ENCODE data around the gene CAMKK1. TPM values are rescaled to one million over a fixed set of nuclear protein-coding genes. Genes with fewer than 3 reads are reported as not detected.

CAMKK1 gene
- total and polyA plus RNA-seq, 2 donors (not counting 1 experiment from before 2014, with no cell fraction given) = 4.5 to 35.9 TPM

DNA sequence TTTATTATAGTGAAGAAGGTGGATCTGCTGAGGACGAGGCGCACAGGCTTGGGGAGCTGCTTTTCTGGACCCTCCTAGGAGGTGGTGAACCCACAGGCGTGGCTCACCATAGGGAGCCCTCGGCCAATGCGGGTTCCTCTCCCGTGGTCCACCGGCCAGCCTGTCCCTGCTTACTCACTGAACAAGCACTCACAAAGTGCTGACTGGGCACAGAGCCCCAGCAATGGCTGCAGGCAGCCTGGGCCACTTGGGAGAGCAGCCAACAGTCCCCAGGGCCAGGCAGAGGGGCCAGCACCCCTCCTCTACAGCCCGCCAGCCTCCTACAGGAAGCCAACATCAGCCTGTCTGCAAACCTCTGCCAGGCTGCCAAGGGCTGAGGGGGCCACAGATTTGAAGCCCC, 27.7 kb downstream of the CAMKK1 start:
- WGBS (ENCODE audit: insufficient coverage) = 75% methylated on average over 8 of the region's 8 CpGs
- ChIA-PET CTCF (interaction anchor here (1.1 to 6.9 kb wide), 14 partner anchors 20 to 212 kb away, joined by 3 to 53 read pairs (median 6); partner anchors contain the start of gene NCBP3), POLR2A (interaction anchor here (2.7 kb wide), 1 partner anchor 39 kb away, joined by 7 read pairs; no protein-coding TSS in a partner anchor)
- H3K27ac Mint-ChIP-seq = no peak overlapping the region
- H3K27me3 Mint-ChIP-seq = no peaks in the 10 kb centered on the region
- DNase-seq (no peak), ATAC-seq (ENCODE audit: low read depth) (no peak)
- no peak overlapping the region for H3K4me3 ChIP-seq (ENCODE audit: control extremely low read depth in 1 of 5, extremely low read depth in 1 of 5, insufficient read depth in 1 of 5, low read depth in 2 of 5, low read length in 4 of 5)
- H2AFZ ChIP-seq (ENCODE audit: insufficient read depth, low read depth, low read length, poor library complexity, severe bottlenecking) = no peak overlapping the region
- H3K4me1 Mint-ChIP-seq = no peaks in the 10 kb centered on the region
- no peak overlapping the region for H3K4me2 ChIP-seq (replicated peaks; ENCODE audit: low read depth, low read length, poor library complexity, severe bottlenecking)
- no peak overlapping the region for H3K9ac ChIP-seq (ENCODE audit: low read length)
- no peaks in the 10 kb centered on the region for H4K20me1 ChIP-seq (ENCODE audit: control insufficient read depth, insufficient read depth, low read length, poor library complexity, severe bottlenecking)
- peaks cover 0 to 11% of the 10 kb centered on the region in 2 experiments for H3K36me3 ChIP-seq (replicated peaks in 1 of 2; ENCODE audit: control extremely low read depth in 1 of 2, control insufficient read depth in 1 of 2, extremely low read depth in 1 of 2, insufficient read depth in 2 of 2, low read length in 1 of 2)
- no peak overlapping the region for H3K4me3 Mint-ChIP-seq
- H3K4me1 ChIP-seq (ENCODE audit: control insufficient read depth in 2 of 2, insufficient read depth in 2 of 2, low read length in 2 of 2) = no peaks in the 10 kb centered on the region
- H3K79me2 ChIP-seq (ENCODE audit: control insufficient read depth, insufficient read depth, low read length) = no peaks in the 10 kb centered on the region
- no peaks in the 10 kb centered on the region for H3K9me3 Mint-ChIP-seq (ENCODE audit: insufficient read depth)
- no peak overlapping the region for H3K27ac ChIP-seq (ENCODE audit: low read length in 2 of 2)
- intact Hi-C loops (cut with micrococcal nuclease) = no loop called here
- H3K9me3 ChIP-seq (ENCODE audit: control extremely low read depth in 1 of 3, control insufficient read depth in 2 of 3, insufficient read depth in 1 of 3, low read length in 2 of 3) = no peaks in the 10 kb centered on the region
- no peak for TF ChIP-seq EZH2 (IDR thresholded peaks at IDR 0.05; ENCODE audit: borderline replicate concordance, insufficient read depth, low read depth, low read length, poor library complexity, severe bottlenecking)
- TF ChIP-seq, protein P1, sequence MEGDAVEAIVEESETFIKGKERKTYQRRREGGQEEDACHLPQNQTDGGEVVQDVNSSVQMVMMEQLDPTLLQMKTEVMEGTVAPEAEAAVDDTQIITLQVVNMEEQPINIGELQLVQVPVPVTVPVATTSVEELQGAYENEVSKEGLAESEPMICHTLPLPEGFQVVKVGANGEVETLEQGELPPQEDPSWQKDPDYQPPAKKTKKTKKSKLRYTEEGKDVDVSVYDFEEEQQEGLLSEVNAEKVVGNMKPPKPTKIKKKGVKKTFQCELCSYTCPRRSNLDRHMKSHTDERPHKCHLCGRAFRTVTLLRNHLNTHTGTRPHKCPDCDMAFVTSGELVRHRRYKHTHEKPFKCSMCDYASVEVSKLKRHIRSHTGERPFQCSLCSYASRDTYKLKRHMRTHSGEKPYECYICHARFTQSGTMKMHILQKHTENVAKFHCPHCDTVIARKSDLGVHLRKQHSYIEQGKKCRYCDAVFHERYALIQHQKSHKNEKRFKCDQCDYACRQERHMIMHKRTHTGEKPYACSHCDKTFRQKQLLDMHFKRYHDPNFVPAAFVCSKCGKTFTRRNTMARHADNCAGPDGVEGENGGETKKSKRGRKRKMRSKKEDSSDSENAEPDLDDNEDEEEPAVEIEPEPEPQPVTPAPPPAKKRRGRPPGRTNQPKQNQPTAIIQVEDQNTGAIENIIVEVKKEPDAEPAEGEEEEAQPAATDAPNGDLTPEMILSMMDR (IDR thresholded peaks at IDR 0.05) = no peak
- H3K27me3 ChIP-seq (replicated peaks in 1 of 4; ENCODE audit: control extremely low read depth in 1 of 4, control insufficient read depth in 3 of 4, insufficient read depth in 4 of 4, low read length in 3 of 4) = no peaks in the 10 kb centered on the region

- POLR2A ChIA-PET = interaction anchor here (0.7 to 2.7 kb wide), 2 partner anchors 40 to 47 kb away, joined by 3 to 7 read pairs; no protein-coding TSS in a partner anchor
- WGBS (ENCODE audit: insufficient coverage) = 81% methylated on average over 10 of the region's 10 CpGs
- no peak overlapping the region for H3K27ac Mint-ChIP-seq
These were observed 28.3 kb downstream of the CAMKK1 start for GRCh38 chr17:3864534-3864933.

More at GRCh38 chr17:3864534-3864933, 28.3 kb downstream of the CAMKK1 start:
- Histone ChIP-seq H3K27ac (ENCODE audit: low read length in 2 of 2) (no peak overlapping the region), H4K20me1 (ENCODE audit: control insufficient read depth, insufficient read depth, low read length, poor library complexity, severe bottlenecking) (no peaks in the 10 kb centered on the region), H3K36me3 (replicated peaks in 1 of 2; ENCODE audit: control extremely low read depth in 1 of 2, control insufficient read depth in 1 of 2, extremely low read depth in 1 of 2, insufficient read depth in 2 of 2, low read length in 1 of 2) (peaks cover 0 to 11% of the 10 kb centered on the region in 2 experiments), H3K9me3 (ENCODE audit: control extremely low read depth in 1 of 3, control insufficient read depth in 2 of 3, insufficient read depth in 1 of 3, low read length in 2 of 3) (no peaks in the 10 kb centered on the region), H3K9ac (ENCODE audit: low read length) (no peak overlapping the region), H3K4me1 (ENCODE audit: control insufficient read depth in 2 of 2, insufficient read depth in 2 of 2, low read length in 2 of 2) (no peaks in the 10 kb centered on the region), H3K4me2 (replicated peaks; ENCODE audit: low read depth, low read length, poor library complexity, severe bottlenecking) (no peak overlapping the region), H3K4me3 (ENCODE audit: control extremely low read depth in 1 of 5, extremely low read depth in 1 of 5, insufficient read depth in 1 of 5, low read depth in 2 of 5, low read length in 4 of 5) (no peak overlapping the region), H2AFZ (ENCODE audit: insufficient read depth, low read depth, low read length, poor library complexity, severe bottlenecking) (no peak overlapping the region), H3K79me2 (ENCODE audit: control insufficient read depth, insufficient read depth, low read length) (no peaks in the 10 kb centered on the region), H3K27me3 (replicated peaks in 1 of 4; ENCODE audit: control extremely low read depth in 1 of 4, control insufficient read depth in 3 of 4, insufficient read depth in 4 of 4, low read length in 3 of 4) (no peaks in the 10 kb centered on the region)
- H3K27me3 Mint-ChIP-seq = no peaks in the 10 kb centered on the region
- DNase-seq (no peak), ATAC-seq (ENCODE audit: low read depth) (no peak)
- intact Hi-C loops (cut with micrococcal nuclease) = no loop called here
- CTCF ChIA-PET = interaction anchor here (1.0 to 6.9 kb wide), 21 partner anchors 11 to 212 kb away, joined by 3 to 53 read pairs (median 6); partner anchors contain the start of gene NCBP3
- H3K4me1 Mint-ChIP-seq = no peaks in the 10 kb centered on the region
- no peak for TF ChIP-seq EZH2 (IDR thresholded peaks at IDR 0.05; ENCODE audit: borderline replicate concordance, insufficient read depth, low read depth, low read length, poor library complexity, severe bottlenecking)
- TF ChIP-seq, protein P1 (IDR thresholded peaks at IDR 0.05) = no peak
- H3K9me3 Mint-ChIP-seq (ENCODE audit: insufficient read depth) = no peaks in the 10 kb centered on the region
- no peak overlapping the region for H3K4me3 Mint-ChIP-seq

All from B cell (primary cell).